Peyer's patch (tissue), 4 donors: Measurements from ENCODE around the gene RNF187. TPM values are rescaled to one million over a fixed set of nuclear protein-coding genes. Genes with fewer than 3 reads are reported as not detected.

Experiments used
- DNase-seq, 3 donors: peaks; one replicate each; pipeline ENCODE4 v3.0.0-alpha.2; 2017 to 2019
- H3K27ac ChIP-seq, 4 donors: fragments of 200-600 bp; sonication (generic); one replicate each; pipeline ENCODE4 v1.5.1; 2016 to 2019
- H3K27me3 ChIP-seq, 2 donors: fragments of 200-600 bp; sonication (generic); one replicate each; pipeline ENCODE4 v1.5.1; 2019
- H3K36me3 ChIP-seq, 3 donors: fragments of 200-600 bp; sonication (generic); one replicate each; pipeline ENCODE4 v1.5.1; 2016 to 2019
- H3K4me1 ChIP-seq, 4 donors: fragments of 200-600 bp; sonication (generic); one replicate each; pipeline ENCODE4 v1.5.1; 2016 to 2019
- H3K4me3 ChIP-seq, 4 donors: fragments of 200-600 bp; sonication (generic); 1 replicate in 3 of 4; 2 replicates in 1 of 4; pipeline ENCODE4 v1.5.1; 2016 to 2019; ENCODE audit warnings: mild to moderate bottlenecking in 1 of 4
- H3K9me3 ChIP-seq, 4 donors: fragments of 200-600 bp; sonication (generic); one replicate each; pipeline ENCODE4 v1.5.1; 2016 to 2019; ENCODE audit warnings: mild to moderate bottlenecking in 1 of 4
- POLR2A ChIP-seq, 2 donors: fragments of 450-650 bp; IDR thresholded peaks; one replicate each; pipeline ENCODE4 v1.5.1; 2017; ENCODE audit warnings: antibody characterized with exemption in 2 of 2, mild to moderate bottlenecking in 2 of 2, moderate library complexity in 2 of 2
- total RNA-seq, 4 donors: library from RNA; depleted of rRNA; stranded (reverse); fragments of >200 nt; gene quantifications; one replicate each; pipeline ENCODE4 v1.1.0, GENCODE V29; 2016
- TF ChIP-seq, protein P1 (sequence below), 6 experiments: fragments of 450-650 bp in 4 of 6; fragments of 200-600 bp in 2 of 6; sonication (generic) in 1 of 6; IDR thresholded peaks; one replicate each; pipeline ENCODE4 v1.5.1; 2017 to 2019; ENCODE audit warnings: antibody characterized with exemption in 6 of 6, mild to moderate bottlenecking in 3 of 6, moderate library complexity in 1 of 6

The RNF187 gene
- total RNA-seq, 4 donors from 2014 or later: 28.9 to 38.9 (median 37.3) TPM

DNA sequence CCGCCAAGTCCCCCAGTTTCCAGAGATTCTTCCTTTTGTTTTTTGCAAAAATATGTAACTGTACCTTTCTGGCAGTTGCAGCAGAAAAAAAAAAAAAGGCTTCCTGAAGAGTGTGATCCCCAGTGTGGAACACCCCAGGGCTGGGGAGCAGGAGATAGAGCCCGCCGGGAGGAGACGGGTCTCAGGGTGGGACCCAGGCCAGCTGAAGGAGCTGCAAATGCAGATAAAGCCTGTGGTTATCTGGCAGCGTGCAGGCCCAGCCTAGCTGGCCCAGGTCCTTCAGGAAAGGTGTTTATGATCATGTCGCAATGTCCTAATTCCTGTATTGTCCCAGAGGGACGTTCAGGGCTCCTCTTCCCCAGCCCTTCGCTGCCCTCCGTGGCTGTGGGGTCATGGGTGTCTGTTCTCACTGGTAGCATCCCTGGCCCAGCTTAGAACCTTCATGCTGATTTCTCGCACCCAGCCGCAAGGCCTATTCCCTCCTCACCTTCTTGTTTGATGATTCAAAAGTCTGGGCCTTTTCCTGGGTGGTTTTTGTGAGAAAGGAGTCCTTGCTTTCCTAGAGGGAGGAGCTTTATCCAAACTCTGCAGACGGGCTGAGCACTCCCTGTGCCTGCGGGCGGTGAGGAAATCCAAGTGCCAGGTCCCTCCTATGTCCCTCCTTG, 26.2 kb downstream of the RNF187 start:
- no peaks in the 10 kb centered on the region for H3K27me3 ChIP-seq

DNA sequence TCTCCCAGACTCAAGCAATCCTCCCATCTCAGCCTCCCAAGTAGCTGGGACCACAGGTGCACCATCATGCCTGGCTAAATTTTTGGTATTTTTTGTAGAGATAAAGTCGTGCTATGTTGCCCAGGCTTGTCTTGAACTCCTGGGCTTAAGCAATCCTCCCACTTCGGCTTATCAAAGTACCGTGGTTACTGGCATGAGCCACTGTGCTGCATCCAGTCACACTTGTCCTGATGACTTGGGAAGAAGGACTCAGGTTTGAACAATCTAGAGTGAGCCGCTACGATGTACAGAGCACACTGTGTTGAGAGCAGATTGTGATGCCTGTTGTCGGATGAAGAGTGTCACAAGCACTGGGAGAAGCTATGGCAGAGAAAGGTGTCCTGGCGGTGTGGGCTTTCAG, 27.2 kb downstream of the RNF187 start:
- TF ChIP-seq, protein P1, sequence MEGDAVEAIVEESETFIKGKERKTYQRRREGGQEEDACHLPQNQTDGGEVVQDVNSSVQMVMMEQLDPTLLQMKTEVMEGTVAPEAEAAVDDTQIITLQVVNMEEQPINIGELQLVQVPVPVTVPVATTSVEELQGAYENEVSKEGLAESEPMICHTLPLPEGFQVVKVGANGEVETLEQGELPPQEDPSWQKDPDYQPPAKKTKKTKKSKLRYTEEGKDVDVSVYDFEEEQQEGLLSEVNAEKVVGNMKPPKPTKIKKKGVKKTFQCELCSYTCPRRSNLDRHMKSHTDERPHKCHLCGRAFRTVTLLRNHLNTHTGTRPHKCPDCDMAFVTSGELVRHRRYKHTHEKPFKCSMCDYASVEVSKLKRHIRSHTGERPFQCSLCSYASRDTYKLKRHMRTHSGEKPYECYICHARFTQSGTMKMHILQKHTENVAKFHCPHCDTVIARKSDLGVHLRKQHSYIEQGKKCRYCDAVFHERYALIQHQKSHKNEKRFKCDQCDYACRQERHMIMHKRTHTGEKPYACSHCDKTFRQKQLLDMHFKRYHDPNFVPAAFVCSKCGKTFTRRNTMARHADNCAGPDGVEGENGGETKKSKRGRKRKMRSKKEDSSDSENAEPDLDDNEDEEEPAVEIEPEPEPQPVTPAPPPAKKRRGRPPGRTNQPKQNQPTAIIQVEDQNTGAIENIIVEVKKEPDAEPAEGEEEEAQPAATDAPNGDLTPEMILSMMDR (IDR thresholded peaks at IDR 0.05): no peak
- TF ChIP-seq POLR2A (IDR thresholded peaks at IDR 0.05): no peak
- H3K36me3 ChIP-seq: no peaks in the 10 kb centered on the region

More for the DNA sequence above, 26.2 kb downstream of the RNF187 start:
- TF ChIP-seq, protein P1 (IDR thresholded peaks at IDR 0.05): no peak
- TF ChIP-seq POLR2A (IDR thresholded peaks at IDR 0.05): no peak
- H3K4me3 ChIP-seq: no peak overlapping the region
- peak in 1 of 3 donors; percentile 23 for DNase-seq
- no peaks in the 10 kb centered on the region for H3K4me1 ChIP-seq
- no peaks in the 10 kb centered on the region for H3K9me3 ChIP-seq
- no peak overlapping the region for H3K27ac ChIP-seq
- no peaks in the 10 kb centered on the region for H3K36me3 ChIP-seq

DNA sequence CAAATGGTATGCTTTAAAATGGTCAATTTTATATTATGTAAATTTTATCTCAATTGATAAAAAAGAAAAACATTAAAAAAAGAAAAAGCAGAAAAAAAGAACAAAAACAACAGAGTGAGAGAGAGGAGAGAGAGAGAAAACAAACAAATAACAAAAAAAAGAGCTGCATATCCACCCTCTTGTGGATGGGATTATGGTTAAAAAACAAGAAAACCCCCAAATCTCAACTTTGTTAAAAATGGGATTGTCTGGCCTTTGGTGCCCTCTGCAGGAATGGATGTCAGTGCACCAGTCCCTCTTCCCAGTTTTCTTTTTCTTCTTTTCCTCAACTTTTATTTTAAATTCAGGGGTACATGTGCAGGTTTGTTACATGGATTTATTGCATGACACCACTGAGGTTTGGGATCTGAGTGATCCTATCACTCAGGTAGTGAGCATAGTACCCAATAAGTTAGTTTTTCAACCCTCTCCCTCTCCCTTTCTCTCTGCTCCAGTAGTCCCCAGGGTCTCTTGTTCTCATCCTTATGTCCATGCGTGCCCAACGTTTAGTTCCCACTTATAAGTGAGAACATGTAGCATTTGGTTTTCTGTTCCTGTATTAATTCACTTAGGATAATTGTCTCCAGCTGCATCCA, 28.1 kb downstream of the RNF187 start:
- Histone ChIP-seq H3K36me3 (no peaks in the 10 kb centered on the region), H3K27me3 (no peaks in the 10 kb centered on the region), H3K4me3 (no peak overlapping the region), H3K4me1 (no peaks in the 10 kb centered on the region), H3K27ac (no peak overlapping the region), H3K9me3 (no peaks in the 10 kb centered on the region)
- DNase-seq: peak in 1 of 3 donors; percentile 54
- TF ChIP-seq, protein P1 (IDR thresholded peaks at IDR 0.05): peak in 5 of 6 experiments; percentile 52 to 74 (median 65)
- TF ChIP-seq POLR2A (IDR thresholded peaks at IDR 0.05): no peak

More for the DNA sequence above, 27.2 kb downstream of the RNF187 start:
- H3K9me3 ChIP-seq: no peaks in the 10 kb centered on the region
- H3K4me3 ChIP-seq: no peak overlapping the region
- DNase-seq: peak in 1 of 3 donors; percentile 30
- H3K27ac ChIP-seq: no peak overlapping the region
- no peaks in the 10 kb centered on the region for H3K4me1 ChIP-seq
- H3K27me3 ChIP-seq: no peaks in the 10 kb centered on the region

DNA sequence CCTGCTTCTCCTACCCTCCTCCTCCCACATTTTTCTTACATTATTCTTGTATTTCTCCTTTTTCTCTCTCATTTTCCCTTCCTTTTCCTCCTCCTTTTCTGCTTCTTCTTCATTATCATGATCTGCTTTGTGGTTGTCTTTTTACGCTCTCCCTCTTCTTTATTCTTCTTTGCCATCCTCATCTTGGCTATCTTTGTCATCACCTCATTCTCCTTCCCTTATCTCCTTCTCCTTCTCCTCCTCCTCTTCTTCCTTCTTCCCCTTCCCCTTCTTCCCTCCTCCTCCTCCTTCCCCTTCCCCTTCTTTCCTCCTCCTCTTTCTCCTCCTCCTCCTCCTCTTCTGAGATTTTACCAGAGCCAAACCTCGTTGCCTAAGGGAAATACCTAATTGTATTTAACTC, 30.5 kb downstream of the RNF187 start:
- no peaks in the 10 kb centered on the region for H3K9me3 ChIP-seq
- H3K36me3 ChIP-seq: no peaks in the 10 kb centered on the region
- TF ChIP-seq, protein P1 (IDR thresholded peaks at IDR 0.05): no peak
- TF ChIP-seq POLR2A (IDR thresholded peaks at IDR 0.05): no peak
- H3K27ac ChIP-seq: no peak overlapping the region
- no peaks in the 10 kb centered on the region for H3K4me1 ChIP-seq
- no peak overlapping the region for H3K4me3 ChIP-seq
- no peaks in the 10 kb centered on the region for H3K27me3 ChIP-seq
- no peak for DNase-seq

DNA sequence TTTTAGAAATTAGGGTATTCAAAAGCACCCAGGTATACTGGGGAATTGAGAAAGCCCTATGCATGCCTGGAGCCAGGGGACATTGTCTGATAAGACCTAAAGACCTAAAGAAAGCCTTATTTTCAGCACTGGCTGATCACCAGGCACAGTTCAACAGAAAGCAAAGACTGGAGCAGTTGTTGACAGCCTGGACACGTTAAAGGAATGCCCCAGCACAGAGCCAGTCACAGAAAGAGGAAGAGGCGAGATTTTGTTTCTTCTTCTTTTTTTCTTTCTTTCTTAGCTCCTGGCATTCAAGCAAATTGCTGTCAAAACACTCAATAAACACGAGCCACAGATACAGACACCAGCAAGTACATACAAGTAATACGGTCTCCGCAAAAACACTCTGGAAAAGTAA, 40.4 kb downstream of the RNF187 start:
- no peaks in the 10 kb centered on the region for H3K27me3 ChIP-seq

More for the DNA sequence above, 40.4 kb downstream of the RNF187 start:
- no peak for TF ChIP-seq POLR2A (IDR thresholded peaks at IDR 0.05)
- TF ChIP-seq, protein P1 (IDR thresholded peaks at IDR 0.05): no peak
- DNase-seq: no peak
- Histone ChIP-seq H3K9me3 (no peaks in the 10 kb centered on the region), H3K4me1 (no peaks in the 10 kb centered on the region), H3K36me3 (no peaks in the 10 kb centered on the region), H3K27ac (no peak overlapping the region), H3K4me3 (no peak overlapping the region)
